Suprapubic skin (tissue), 4 donors: ENCODE results near the gene FAM229A. TPM values are rescaled to one million over a fixed set of nuclear protein-coding genes. Genes with fewer than 3 reads are reported as not detected.

Experiments used
- DNase-seq, 2 donors: peaks; one replicate each; pipeline ENCODE4 v3.0.0-alpha.2; 2019; ENCODE audit warnings: low spot score in 2 of 2
- H3K27ac ChIP-seq: fragments of 200-600 bp; sonication (generic); one replicate; pipeline ENCODE4 v1.5.1; 2019
- H3K27me3 ChIP-seq: fragments of 200-600 bp; sonication (generic); one replicate; pipeline ENCODE4 v1.5.1; 2019
- H3K36me3 ChIP-seq: fragments of 200-600 bp; sonication (generic); one replicate; pipeline ENCODE4 v1.5.1; 2019
- H3K4me1 ChIP-seq: fragments of 200-600 bp; sonication (generic); one replicate; pipeline ENCODE4 v1.5.1; 2019
- H3K4me3 ChIP-seq: fragments of 200-600 bp; sonication (generic); one replicate; pipeline ENCODE4 v1.5.1; 2019; ENCODE audit warnings: mild to moderate bottlenecking
- H3K9me3 ChIP-seq: fragments of 200-600 bp; sonication (generic); one replicate; pipeline ENCODE4 v1.5.1; 2019
- EP300 ChIP-seq: sonication (generic); formaldehyde crosslinking; IDR thresholded peaks from one replicate; pipeline ENCODE4 v1.6.1; 2017; ENCODE audit warnings: antibody characterized with exemption
- POLR2A ChIP-seq, 2 donors: fragments of 450-650 bp; IDR thresholded peaks; one replicate each; pipeline ENCODE4 v1.6.1; 2017; ENCODE audit warnings: antibody characterized with exemption in 2 of 2, mild to moderate bottlenecking in 2 of 2, moderate library complexity in 2 of 2
- POLR2AphosphoS5 ChIP-seq, 3 donors: sonication (generic); formaldehyde crosslinking; IDR thresholded peaks; one replicate each; pipeline ENCODE4 v1.6.1; 2017; ENCODE audit warnings: antibody characterized with exemption in 3 of 3
- WGBS: methylation state at CpG from one replicate; pipeline ENCODE4 v1.1.5; 2018; 5-methylcytosine and 5-hydroxymethylcytosine counted together
- total RNA-seq, 4 donors: library from RNA; depleted of rRNA; stranded (reverse); fragments of >200 nt; gene quantifications; one replicate each; pipeline ENCODE4 v1.1.0, GENCODE V29; 2016
- TF ChIP-seq, protein P1 (sequence below), 2 donors: fragments of 200-600 bp in 1 of 2; fragments of 450-650 bp in 1 of 2; sonication (generic) in 1 of 2; IDR thresholded peaks; one replicate each; pipeline ENCODE4 v1.5.1; 2016 to 2019; ENCODE audit warnings: antibody characterized with exemption in 2 of 2, mild to moderate bottlenecking in 1 of 2, moderate library complexity in 1 of 2

Gene FAM229A
- total RNA-seq, 4 donors from 2014 or later: 4.4 to 41.8 (median 16.3) TPM

GRCh38 chr1:32327204-32327603 is 35.1 kb downstream of the FAM229A start:
- DNase-seq: no peak
- WGBS: 98% methylated on average over 6 of the region's 11 CpGs

GRCh38 chr1:32321712-32322291 is 40.5 kb downstream of the FAM229A start:
- TF ChIP-seq POLR2AphosphoS5 (IDR thresholded peaks at IDR 0.05) (no peak), EP300 (no peak), POLR2A (IDR thresholded peaks at IDR 0.05) (no peak)
- TF ChIP-seq, protein P1, sequence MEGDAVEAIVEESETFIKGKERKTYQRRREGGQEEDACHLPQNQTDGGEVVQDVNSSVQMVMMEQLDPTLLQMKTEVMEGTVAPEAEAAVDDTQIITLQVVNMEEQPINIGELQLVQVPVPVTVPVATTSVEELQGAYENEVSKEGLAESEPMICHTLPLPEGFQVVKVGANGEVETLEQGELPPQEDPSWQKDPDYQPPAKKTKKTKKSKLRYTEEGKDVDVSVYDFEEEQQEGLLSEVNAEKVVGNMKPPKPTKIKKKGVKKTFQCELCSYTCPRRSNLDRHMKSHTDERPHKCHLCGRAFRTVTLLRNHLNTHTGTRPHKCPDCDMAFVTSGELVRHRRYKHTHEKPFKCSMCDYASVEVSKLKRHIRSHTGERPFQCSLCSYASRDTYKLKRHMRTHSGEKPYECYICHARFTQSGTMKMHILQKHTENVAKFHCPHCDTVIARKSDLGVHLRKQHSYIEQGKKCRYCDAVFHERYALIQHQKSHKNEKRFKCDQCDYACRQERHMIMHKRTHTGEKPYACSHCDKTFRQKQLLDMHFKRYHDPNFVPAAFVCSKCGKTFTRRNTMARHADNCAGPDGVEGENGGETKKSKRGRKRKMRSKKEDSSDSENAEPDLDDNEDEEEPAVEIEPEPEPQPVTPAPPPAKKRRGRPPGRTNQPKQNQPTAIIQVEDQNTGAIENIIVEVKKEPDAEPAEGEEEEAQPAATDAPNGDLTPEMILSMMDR (IDR thresholded peaks at IDR 0.05): no peak
- no peak for DNase-seq
- Histone ChIP-seq H3K9me3 (no peaks in the 10 kb centered on the region), H3K4me1 (no peaks in the 10 kb centered on the region), H3K27me3 (no peaks in the 10 kb centered on the region), H3K36me3 (peaks cover 35% of the 10 kb centered on the region), H3K27ac (no peak overlapping the region), H3K4me3 (no peak overlapping the region)
- WGBS: 60% methylated on average over 5 of the region's 5 CpGs

More at GRCh38 chr1:32327204-32327603, 35.1 kb downstream of the FAM229A start:
- TF ChIP-seq, protein P1 (IDR thresholded peaks at IDR 0.05): no peak
- TF ChIP-seq EP300: no peak
- no peak for TF ChIP-seq POLR2AphosphoS5 (IDR thresholded peaks at IDR 0.05)
- TF ChIP-seq POLR2A (IDR thresholded peaks at IDR 0.05): no peak
- H3K4me3 ChIP-seq: no peak overlapping the region
- no peaks in the 10 kb centered on the region for H3K27me3 ChIP-seq
- H3K27ac ChIP-seq: no peak overlapping the region
- no peaks in the 10 kb centered on the region for H3K9me3 ChIP-seq
- H3K4me1 ChIP-seq: peaks cover 10% of the 10 kb centered on the region
- peaks cover 73% of the 10 kb centered on the region for H3K36me3 ChIP-seq

GRCh38 chr1:32318127-32318869 is 44.0 kb downstream of the FAM229A start:
- DNase-seq: no peak
- peaks cover 26% of the 10 kb centered on the region for H3K36me3 ChIP-seq
- no peak overlapping the region for H3K4me3 ChIP-seq
- H3K27me3 ChIP-seq: no peaks in the 10 kb centered on the region
- no peaks in the 10 kb centered on the region for H3K9me3 ChIP-seq
- WGBS: 95% methylated on average over 10 of the region's 10 CpGs
- no peak for TF ChIP-seq POLR2A (IDR thresholded peaks at IDR 0.05)
- no peak for TF ChIP-seq POLR2AphosphoS5 (IDR thresholded peaks at IDR 0.05)
- TF ChIP-seq, protein P1 (IDR thresholded peaks at IDR 0.05): no peak
- no peak for TF ChIP-seq EP300
- no peak overlapping the region for H3K27ac ChIP-seq
- no peaks in the 10 kb centered on the region for H3K4me1 ChIP-seq

DNA sequence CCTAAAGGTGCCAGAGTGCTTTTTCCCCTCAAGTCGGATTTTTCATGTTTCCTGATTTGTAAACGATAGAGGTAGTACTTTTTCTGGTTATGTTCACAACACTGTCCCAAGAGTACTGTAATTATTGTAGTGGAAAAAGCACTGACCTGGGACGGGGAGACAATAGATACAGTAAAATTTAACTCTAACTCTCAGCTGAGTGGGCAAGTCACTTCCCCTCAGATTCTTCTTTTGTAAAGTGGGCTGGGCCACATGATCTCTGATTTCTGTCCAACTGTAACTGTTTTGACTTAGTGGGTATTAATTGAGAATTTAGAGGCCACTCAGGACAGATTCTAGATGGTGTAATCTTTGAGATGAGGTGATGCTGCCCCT is 45.4 kb downstream of the FAM229A start:
- no peak for DNase-seq
- no peak for TF ChIP-seq POLR2AphosphoS5 (IDR thresholded peaks at IDR 0.05)
- TF ChIP-seq EP300: no peak
- TF ChIP-seq POLR2A (IDR thresholded peaks at IDR 0.05): no peak
- TF ChIP-seq, protein P1 (IDR thresholded peaks at IDR 0.05): no peak
- Histone ChIP-seq H3K27me3 (no peaks in the 10 kb centered on the region), H3K4me1 (no peaks in the 10 kb centered on the region), H3K4me3 (no peak overlapping the region), H3K27ac (no peak overlapping the region), H3K9me3 (no peaks in the 10 kb centered on the region), H3K36me3 (peaks cover 18% of the 10 kb centered on the region)
- 70% methylated on average over 3 of the region's 3 CpGs for WGBS

GRCh38 chr1:32311709-32312393 is 50.4 kb downstream of the FAM229A start:
- H3K4me1 ChIP-seq: no peaks in the 10 kb centered on the region
- DNase-seq: no peak
- H3K27me3 ChIP-seq: no peaks in the 10 kb centered on the region
- WGBS: 53% methylated on average over 2 of the region's 2 CpGs
- H3K36me3 ChIP-seq: peaks cover 7% of the 10 kb centered on the region
- H3K4me3 ChIP-seq: no peak overlapping the region
- H3K27ac ChIP-seq: no peak overlapping the region
- TF ChIP-seq, protein P1 (IDR thresholded peaks at IDR 0.05): no peak
- TF ChIP-seq POLR2A (IDR thresholded peaks at IDR 0.05) (no peak), EP300 (no peak), POLR2AphosphoS5 (IDR thresholded peaks at IDR 0.05) (no peak)
- H3K9me3 ChIP-seq: no peaks in the 10 kb centered on the region
